ENCODE measurements around the gene POM121L2. TPM values are rescaled to one million over a fixed set of nuclear protein-coding genes. Genes with fewer than 3 reads are reported as not detected.

Gene POM121L2
- total and polyA plus RNA-seq, 9 of the 15 experiments (the other 6 are each of a cell fraction or from before 2014, with no cell fraction given): 0.23 to 0.45 TPM; not detected in 7

GRCh38 chr6:27297857-27298730 is 14.0 kb downstream of the POM121L2 start (continued):
- TF ChIP-seq REST (IDR thresholded peaks at IDR 0.05; ENCODE audit: borderline replicate concordance) (peak; percentile 31; the same call in 1 of the 2 replicates), REST (CRISPR knock-in tag; IDR thresholded peaks at IDR 0.05; ENCODE audit: low read depth) (no peak), FOXA3 (CRISPR knock-in tag; conservative IDR thresholded peaks at IDR 0.05 in 1 of 2, IDR thresholded peaks at IDR 0.05 in 1 of 2) (peak; percentile 6 to 68; a peak in 2 of 4 replicates), MTA2 (IDR thresholded peaks at IDR 0.05; ENCODE audit: low read depth) (no peak), CBFA2T2 (conservative IDR thresholded peaks at IDR 0.05) (no peak; the same call in 1 of the 2 replicates), STAT6 (CRISPR knock-in tag; IDR thresholded peaks at IDR 0.05) (no peak), SMC3 (conservative IDR thresholded peaks at IDR 0.05; ENCODE audit: insufficient read depth, low read depth, low read length) (peak; percentile 6; the same call in 1 of the 2 replicates), ZNF695 (CRISPR knock-in tag; IDR thresholded peaks at IDR 0.05) (no peak), ZNF263 (CRISPR knock-in tag; IDR thresholded peaks at IDR 0.05; ENCODE audit: borderline replicate concordance) (no peak; the same call in 1 of the 2 replicates), CREM (IDR thresholded peaks at IDR 0.05; ENCODE audit: low read depth) (peak; percentile 66; the same call in 1 of the 2 replicates), ZNF282 (CRISPR knock-in tag; IDR thresholded peaks at IDR 0.05) (no peak), E2F3 (CRISPR knock-in tag; IDR thresholded peaks at IDR 0.05) (0 out of 2 replicates have a peak, but pooled peaks have one; percentile 41), TGIF2 (CRISPR knock-in tag; IDR thresholded peaks at IDR 0.05) (no peak), PHB2 (IDR thresholded peaks at IDR 0.05; ENCODE audit: low read depth) (0 out of 2 replicates have a peak, but pooled peaks have one; percentile 11)
- TF ChIP-seq, protein P1, sequence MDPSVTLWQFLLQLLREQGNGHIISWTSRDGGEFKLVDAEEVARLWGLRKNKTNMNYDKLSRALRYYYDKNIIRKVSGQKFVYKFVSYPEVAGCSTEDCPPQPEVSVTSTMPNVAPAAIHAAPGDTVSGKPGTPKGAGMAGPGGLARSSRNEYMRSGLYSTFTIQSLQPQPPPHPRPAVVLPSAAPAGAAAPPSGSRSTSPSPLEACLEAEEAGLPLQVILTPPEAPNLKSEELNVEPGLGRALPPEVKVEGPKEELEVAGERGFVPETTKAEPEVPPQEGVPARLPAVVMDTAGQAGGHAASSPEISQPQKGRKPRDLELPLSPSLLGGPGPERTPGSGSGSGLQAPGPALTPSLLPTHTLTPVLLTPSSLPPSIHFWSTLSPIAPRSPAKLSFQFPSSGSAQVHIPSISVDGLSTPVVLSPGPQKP (CRISPR knock-in tag; IDR thresholded peaks at IDR 0.05): no peak
